Activated T-cell treated with anti-CD3 and anti-CD28 coated beads for 1 hour (primary cell): ENCODE measurements around the gene FN3K.

ENCODE experiments used
- DNase-seq: peaks from one replicate; pipeline ENCODE4 v3.0.0-alpha.2; 2020; ENCODE audit warnings: low read depth

FN3K gene

GRCh38 chr17:82797061-82797460 lies 61.6 kb downstream of the FN3K start:
- no peak for DNase-seq

- DNase-seq: no peak
Measured at GRCh38 chr17:82798752-82799151, 63.3 kb downstream of the FN3K start.

DNA sequence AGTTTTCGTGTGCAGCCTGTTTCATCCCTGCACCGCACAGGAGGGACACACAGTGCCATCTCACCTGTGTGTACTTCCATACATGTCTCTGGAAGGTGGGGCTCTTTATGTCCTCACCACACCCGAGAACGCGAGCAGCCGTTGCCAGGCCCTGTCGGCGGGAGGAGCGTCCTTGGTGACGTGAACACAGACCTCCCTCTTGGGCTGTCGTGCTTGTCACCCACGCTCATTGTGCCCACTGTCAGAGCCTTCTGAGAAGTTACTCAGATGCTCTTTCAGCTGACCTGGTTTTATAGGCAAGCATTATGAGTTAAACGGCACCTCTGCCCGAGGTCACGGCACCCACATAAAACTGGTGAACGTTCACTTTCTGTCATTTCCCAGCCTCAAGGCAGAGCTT lies 64.2 kb downstream of the FN3K start:
- no peak for DNase-seq
